K562 (cell line): ENCODE measurements around the gene ABCB9. TPM values are rescaled to one million over a fixed set of nuclear protein-coding genes. Genes with fewer than 3 reads are reported as not detected.

Experiments
- ATAC-seq: fragments of 200-7000 bp; cut with Tn5 transposase; 3 replicates; pipeline ENCODE4 v1.9.1; 2020; ENCODE audit warnings: moderate library complexity
- BruUV-seq: library from RNA; stranded (reverse); fragments of 400-500 nt; replicated peaks from 2 replicates; lab custom pipeline; 2021; lab: Mats Ljungman, UMichigan
- CTCF ChIA-PET: fragments of 300-600 bp; formaldehyde crosslinking; extraction: SDS; loops from one replicate; lab custom pipeline; 2021; ENCODE audit warnings: low intra/inter-chr PET ratio; lab: Yijun Ruan, JAX
- POLR2A ChIA-PET: fragments of 300-600, 350-650 bp; sonication (Branson Sonifier 250); formaldehyde crosslinking; extraction: SDS; loops from one replicate; lab custom pipeline; 2021; ENCODE audit warnings: antibody characterized with exemption, inconsistent platforms; lab: Yijun Ruan, JAX
- DNase-seq, 4 experiments: peaks; one replicate each; pipeline versions ENCODE4 v3.0.0 to v3.0.0-alpha.2; 2011 to 2018; ENCODE audit warnings: low spot score in 3 of 4, mixed read lengths in 3 of 4; ENCODE audit errors: extremely low read depth in 1 of 4
- FAIRE-seq: peaks from 2 replicates; lab custom pipeline; 2011; peaks lifted over from hg19 to GRCh38; lab: Jason Lieb, UNC
- H2AFZ ChIP-seq: 2 replicates; pipeline ENCODE4 v1.6.0; 2011; ENCODE audit warnings: low read depth, low read length, control low read depth, inconsistent platforms
- H3K27ac ChIP-seq: fragments of 200-600 bp; 3 replicates; pipeline ENCODE4 v1.8.0; 2011; ENCODE audit warnings: low read depth, mild to moderate bottlenecking, control low read depth, inconsistent platforms, low read length, moderate library complexity, mixed read lengths; ENCODE audit errors: extremely low read depth
- H3K27me3 ChIP-seq, 2 experiments: fragments of 300-600 bp in 1 of 2; 2 replicates in 1 of 2; 3 replicates in 1 of 2; pipeline versions ENCODE4 v1.6.0 to v1.8.0; 2011; ENCODE audit warnings: inconsistent platforms in 2 of 2, low read length in 2 of 2, mild to moderate bottlenecking in 1 of 2, mixed read lengths in 1 of 2, moderate library complexity in 1 of 2; ENCODE audit not compliant: control insufficient read depth in 2 of 2, insufficient read depth in 2 of 2
- H3K36me3 ChIP-seq: fragments of 300-600 bp; 3 replicates; pipeline ENCODE4 v1.8.0; 2011; ENCODE audit warnings: mild to moderate bottlenecking, low read length, inconsistent platforms; ENCODE audit not compliant: control insufficient read depth, insufficient read depth
- H3K4me1 ChIP-seq, 2 experiments: fragments of 200-600 bp in 1 of 2; replicated peaks in 1 of 2; 2 replicates in 1 of 2; 3 replicates in 1 of 2; pipeline versions ENCODE4 v1.5.1 to v1.8.0; 2011; ENCODE audit warnings: inconsistent platforms in 2 of 2, low read length in 2 of 2, mild to moderate bottlenecking in 1 of 2, mixed read lengths in 1 of 2, moderate library complexity in 1 of 2; ENCODE audit not compliant: control insufficient read depth in 2 of 2, insufficient read depth in 2 of 2
- H3K4me2 ChIP-seq: 2 replicates; pipeline ENCODE4 v1.6.1; 2011; ENCODE audit warnings: low read length, control low read depth, inconsistent platforms, mixed read lengths; ENCODE audit not compliant: insufficient read depth
- H3K4me3 ChIP-seq: fragments of 200-600 bp; sonication (generic), shearing (Covaris generic); 2 replicates; pipeline ENCODE4 v1.5.1; 2016; ENCODE audit warnings: control low read depth, inconsistent platforms
- H3K79me2 ChIP-seq: fragments of 200-600 bp; 3 replicates; pipeline ENCODE4 v1.8.0; 2011; ENCODE audit warnings: low read length, inconsistent platforms; ENCODE audit not compliant: control insufficient read depth, insufficient read depth
- H3K9ac ChIP-seq, 2 experiments: 2 replicates each; pipeline versions ENCODE4 v1.6.0 to v1.6.1; 2011; ENCODE audit warnings: low read depth in 2 of 2, low read length in 2 of 2, control low read depth in 1 of 2, inconsistent platforms in 1 of 2, mild to moderate bottlenecking in 1 of 2, mixed read lengths in 1 of 2; ENCODE audit not compliant: insufficient read depth in 1 of 2
- H3K9me1 ChIP-seq: one replicate; pipeline ENCODE4 v1.6.0; 2011; ENCODE audit warnings: inconsistent platforms, mild to moderate bottlenecking, low read length, moderate library complexity; ENCODE audit not compliant: control insufficient read depth, insufficient read depth
- H3K9me3 ChIP-seq: replicated peaks from 2 replicates; pipeline ENCODE4 v1.5.1; 2011; ENCODE audit warnings: low read depth, low read length, inconsistent platforms; ENCODE audit not compliant: control insufficient read depth, insufficient read depth
- H4K20me1 ChIP-seq: replicated peaks from 2 replicates; pipeline ENCODE4 v1.6.1; 2011; ENCODE audit warnings: low read length, inconsistent platforms, mixed read lengths; ENCODE audit not compliant: control insufficient read depth, insufficient read depth
- ARID4B ChIP-seq: sonication (generic); formaldehyde crosslinking; IDR thresholded peaks from 2 replicates; pipeline ENCODE4 v1.8.0; 2022; ENCODE audit warnings: mild to moderate bottlenecking, missing genetic modification reagents
- CHD1 ChIP-seq: fragments of 200-600 bp; sonication (generic); IDR thresholded peaks from one replicate; pipeline ENCODE4 v1.6.1; 2012; ENCODE audit warnings: mild to moderate bottlenecking, moderate library complexity, low read length, inconsistent platforms
- FOXJ3 ChIP-seq: sonication (generic); formaldehyde crosslinking; IDR thresholded peaks from 2 replicates; pipeline ENCODE4 v1.4.0; 2020; ENCODE audit warnings: mild to moderate bottlenecking, missing genetic modification reagents
- GABPB1 ChIP-seq: sonication (generic); formaldehyde crosslinking; IDR thresholded peaks from 2 replicates; pipeline ENCODE4 v1.8.0; 2022; ENCODE audit warnings: mild to moderate bottlenecking, missing genetic modification reagents
- ILF3 ChIP-seq: fragments of 450-650 bp; IDR thresholded peaks from 2 replicates; pipeline ENCODE4 v1.6.1; 2018; ENCODE audit warnings: antibody characterized with exemption, mild to moderate bottlenecking, moderate library complexity, borderline replicate concordance
- KLF10 ChIP-seq: fragments of 250-450 bp; sonication (Bioruptor Pico); IDR thresholded peaks from 2 replicates; pipeline ENCODE4 v1.6.1; 2021; ENCODE audit warnings: matching md5 sums
- MLX ChIP-seq, 2 experiments: fragments of 450-650 bp in 1 of 2; sonication (generic) in 1 of 2; formaldehyde crosslinking; conservative IDR thresholded peaks; 2 replicates each; pipeline versions ENCODE4 v1.4.0 to v1.8.1; 2020 to 2022; ENCODE audit warnings: mild to moderate bottlenecking in 1 of 2, missing genetic modification reagents in 1 of 2
- NFATC3 ChIP-seq: fragments of 450-650 bp; IDR thresholded peaks from 2 replicates; pipeline ENCODE4 v1.6.1; 2017; ENCODE audit warnings: mild to moderate bottlenecking
- POU5F1 ChIP-seq: fragments of 150-350 bp; IDR thresholded peaks from 2 replicates; pipeline ENCODE4 v1.6.1; 2014; ENCODE audit warnings: borderline replicate concordance, low read length, low read depth, mild to moderate bottlenecking; ENCODE audit not compliant: partially characterized antibody
- SREBF1 ChIP-seq: fragments of 150-350 bp; IDR thresholded peaks from 2 replicates; pipeline ENCODE4 v1.6.1; 2014; ENCODE audit warnings: antibody characterized with exemption, low read depth, low read length, borderline replicate concordance
- TRIM24 ChIP-seq, 2 experiments: fragments of 450-650 bp; IDR thresholded peaks; 2 replicates each; pipeline ENCODE4 v1.6.1; 2016
- ZEB2 ChIP-seq: fragments of 450-650 bp; IDR thresholded peaks from 2 replicates; pipeline ENCODE4 v1.6.1; 2016
- ZNF23 ChIP-seq: fragments of 250-450 bp; sonication (Bioruptor Pico); IDR thresholded peaks from 2 replicates; pipeline ENCODE4 v1.4.0; 2020; ENCODE audit warnings: mild to moderate bottlenecking
- WGBS: fragments of 100-300 bp; shearing (Covaris generic); methylation state at CpG from one replicate; pipeline ENCODE4 v1.1.6; 2016; ENCODE audit warnings: low coverage, mixed read lengths; ENCODE audit not compliant: insufficient coverage; ENCODE audit errors: missing lambda C conversion rate; 5-methylcytosine and 5-hydroxymethylcytosine counted together
- in situ Hi-C: fragments of 300-500 bp; cut with MboI; formaldehyde crosslinking; loops from 4 replicates; pipeline ENCODE4 v1.15.0; 2018; ENCODE audit warnings: inconsistent platforms, mixed read lengths
- intact Hi-C: fragments of 100-400 bp; cut with micrococcal nuclease; formaldehyde crosslinking; loops from 2 replicates; pipeline ENCODE4 v1.14.2; 2022
- polyA plus RNA-seq, 8 experiments: library from polyadenylated mRNA; depleted of rRNA in 4 of 8; stranded (reverse) in 5 of 8; unstranded in 3 of 8; fragments of >200 nt; fragmentation: Nextera tagmentation in 2 of 8; fragmentation: Illumina TruSeq in 1 of 8; extraction: Ambion mirVana in 2 of 8; extraction: Trizol in 1 of 8; gene quantifications; 2 replicates each; pipeline versions ENCODE4 v1.2.1 to v1.2.3, GENCODE V29; 2011 to 2014; ENCODE audit warnings: inconsistent platforms in 1 of 8, missing spikeins in 1 of 8
- total RNA-seq, 7 experiments: library from RNA; depleted of rRNA in 6 of 7; stranded (reverse); fragments of >200 nt in 6 of 7; fragmentation: Illumina TruSeq in 2 of 7; extraction: Trizol in 2 of 7; gene quantifications; 2 replicates each; pipeline versions ENCODE4 v1.2.1 to v1.2.3, GENCODE V29; 2011 to 2021; ENCODE audit warnings: low replicate concordance in 1 of 7
- TF ChIP-seq, protein P1 (sequence below): fragments of 450-650 bp; formaldehyde crosslinking; conservative IDR thresholded peaks from 2 replicates; pipeline ENCODE4 v1.4.0; 2022; ENCODE audit warnings: mild to moderate bottlenecking, missing genetic modification characterization
- TF ChIP-seq, protein P2 (sequence below), 3 experiments: IDR thresholded peaks in 2 of 3; conservative IDR thresholded peaks in 1 of 3; 2 replicates each; pipeline ENCODE4 v1.5.1; 2011 to 2012; ENCODE audit warnings: low read length in 3 of 3, mild to moderate bottlenecking in 3 of 3, control low read depth in 2 of 3, improper control_type of control experiment in 1 of 3, inconsistent platforms in 1 of 3, low read depth in 1 of 3, mixed read lengths in 1 of 3, moderate library complexity in 1 of 3; ENCODE audit not compliant: insufficient read depth in 2 of 3

ABCB9 gene
- total and polyA plus RNA-seq, 9 of the 15 experiments (the other 6 are each of a cell fraction or from before 2014, with no cell fraction given) = 0.20 to 12.6 (median 6.2) TPM

DNA sequence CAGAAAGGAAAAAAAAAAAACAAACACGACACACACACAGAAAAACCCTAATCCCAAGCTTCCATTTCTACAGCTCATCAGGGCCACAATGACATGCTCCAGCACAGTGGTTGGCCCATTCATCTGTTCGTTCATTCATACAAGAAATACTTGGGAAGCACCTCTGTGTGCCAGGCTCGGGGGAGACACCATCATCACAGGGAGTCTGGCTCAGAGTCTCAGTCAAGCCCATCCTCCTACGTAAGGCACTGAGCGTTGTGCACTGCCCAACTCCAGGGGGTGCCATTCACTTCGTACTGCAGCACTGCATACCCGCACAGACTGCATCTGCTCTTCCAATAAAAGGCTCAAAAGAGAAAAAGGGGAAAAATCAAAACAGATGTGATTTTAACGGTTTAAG, 85.6 kb downstream of the ABCB9 start:
- H3K9me1 ChIP-seq = no peaks in the 10 kb centered on the region
- no TSS peak for BruUV-seq
- no peak overlapping the region for H3K4me3 ChIP-seq
- 70% methylated on average over 7 of the region's 8 CpGs for WGBS
- H3K79me2 ChIP-seq = peaks cover 96% of the 10 kb centered on the region
- ChIA-PET CTCF (no interaction called here), POLR2A (interaction anchor here (0.9 to 2.1 kb wide), 4 partner anchors 8 to 43 kb away, joined by 3 to 8 read pairs (median 6); no protein-coding TSS in a partner anchor)
- H4K20me1 ChIP-seq = peaks cover 35% of the 10 kb centered on the region
- no peaks in the 10 kb centered on the region for H3K27me3 ChIP-seq
- peak; percentile 71 for FAIRE-seq
- intact Hi-C loops (loop anchor here (5.0 to 10.0 kb wide), 2 partner anchors 72 to 354 kb away; partner anchors contain the start of genes MPHOSPH9 and MTRFR), in situ Hi-C loops (no loop called here)
- no peak overlapping the region for H3K27ac ChIP-seq
- H3K36me3 ChIP-seq = peaks cover 52% of the 10 kb centered on the region; the same call in 2 of the 3 replicates
- H3K4me2 ChIP-seq = no peak overlapping the region
- no peaks in the 10 kb centered on the region for H3K9me3 ChIP-seq
- no peak overlapping the region for H2AFZ ChIP-seq
- ATAC-seq = peak; percentile 91
- peaks cover 3 to 17% of the 10 kb centered on the region in 2 experiments; a peak in 4 of 5 replicates for H3K4me1 ChIP-seq
- DNase-seq = peak in 1 of 4 experiments; percentile 49
- H3K9ac ChIP-seq = no peak overlapping the region
- no peak for TF ChIP-seq ZNF23 (CRISPR knock-in tag)
- TF ChIP-seq GABPB1 (CRISPR knock-in tag) = no peak
- TF ChIP-seq ILF3 = no peak
- TF ChIP-seq NFATC3 = no peak
- TF ChIP-seq TRIM24 (IDR thresholded peaks at IDR 0.05) = no peak
- TF ChIP-seq ZEB2 = no peak
- TF ChIP-seq CHD1 = no peak
- TF ChIP-seq MLX (CRISPR knock-in tag; conservative IDR thresholded peaks at IDR 0.05) = no peak
- TF ChIP-seq, protein P1, sequence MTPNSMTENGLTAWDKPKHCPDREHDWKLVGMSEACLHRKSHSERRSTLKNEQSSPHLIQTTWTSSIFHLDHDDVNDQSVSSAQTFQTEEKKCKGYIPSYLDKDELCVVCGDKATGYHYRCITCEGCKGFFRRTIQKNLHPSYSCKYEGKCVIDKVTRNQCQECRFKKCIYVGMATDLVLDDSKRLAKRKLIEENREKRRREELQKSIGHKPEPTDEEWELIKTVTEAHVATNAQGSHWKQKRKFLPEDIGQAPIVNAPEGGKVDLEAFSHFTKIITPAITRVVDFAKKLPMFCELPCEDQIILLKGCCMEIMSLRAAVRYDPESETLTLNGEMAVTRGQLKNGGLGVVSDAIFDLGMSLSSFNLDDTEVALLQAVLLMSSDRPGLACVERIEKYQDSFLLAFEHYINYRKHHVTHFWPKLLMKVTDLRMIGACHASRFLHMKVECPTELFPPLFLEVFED (CRISPR knock-in tag) = no peak
- TF ChIP-seq FOXJ3 (CRISPR knock-in tag) = no peak
- TF ChIP-seq KLF10 = no peak
- no peak for TF ChIP-seq POU5F1
- TF ChIP-seq, protein P2, sequence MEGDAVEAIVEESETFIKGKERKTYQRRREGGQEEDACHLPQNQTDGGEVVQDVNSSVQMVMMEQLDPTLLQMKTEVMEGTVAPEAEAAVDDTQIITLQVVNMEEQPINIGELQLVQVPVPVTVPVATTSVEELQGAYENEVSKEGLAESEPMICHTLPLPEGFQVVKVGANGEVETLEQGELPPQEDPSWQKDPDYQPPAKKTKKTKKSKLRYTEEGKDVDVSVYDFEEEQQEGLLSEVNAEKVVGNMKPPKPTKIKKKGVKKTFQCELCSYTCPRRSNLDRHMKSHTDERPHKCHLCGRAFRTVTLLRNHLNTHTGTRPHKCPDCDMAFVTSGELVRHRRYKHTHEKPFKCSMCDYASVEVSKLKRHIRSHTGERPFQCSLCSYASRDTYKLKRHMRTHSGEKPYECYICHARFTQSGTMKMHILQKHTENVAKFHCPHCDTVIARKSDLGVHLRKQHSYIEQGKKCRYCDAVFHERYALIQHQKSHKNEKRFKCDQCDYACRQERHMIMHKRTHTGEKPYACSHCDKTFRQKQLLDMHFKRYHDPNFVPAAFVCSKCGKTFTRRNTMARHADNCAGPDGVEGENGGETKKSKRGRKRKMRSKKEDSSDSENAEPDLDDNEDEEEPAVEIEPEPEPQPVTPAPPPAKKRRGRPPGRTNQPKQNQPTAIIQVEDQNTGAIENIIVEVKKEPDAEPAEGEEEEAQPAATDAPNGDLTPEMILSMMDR (IDR thresholded peaks at IDR 0.05 in 2 of 3, conservative IDR thresholded peaks at IDR 0.05 in 1 of 3; ENCODE audit: insufficient read depth in 2 of 3, low read depth in 1 of 3, low read length in 3 of 3) = peak; percentile 53 to 60 (median 58); a peak in 5 of 6 replicates
- no peak for TF ChIP-seq ARID4B (CRISPR knock-in tag)
- TF ChIP-seq SREBF1 = no peak
